ENCODE measurements around the gene EGFL7. TPM values are rescaled to one million over a fixed set of nuclear protein-coding genes. Genes with fewer than 3 reads are reported as not detected.

Gene EGFL7
- polyA plus RNA-seq, 1 experiment, result 3.9 TPM

DNA sequence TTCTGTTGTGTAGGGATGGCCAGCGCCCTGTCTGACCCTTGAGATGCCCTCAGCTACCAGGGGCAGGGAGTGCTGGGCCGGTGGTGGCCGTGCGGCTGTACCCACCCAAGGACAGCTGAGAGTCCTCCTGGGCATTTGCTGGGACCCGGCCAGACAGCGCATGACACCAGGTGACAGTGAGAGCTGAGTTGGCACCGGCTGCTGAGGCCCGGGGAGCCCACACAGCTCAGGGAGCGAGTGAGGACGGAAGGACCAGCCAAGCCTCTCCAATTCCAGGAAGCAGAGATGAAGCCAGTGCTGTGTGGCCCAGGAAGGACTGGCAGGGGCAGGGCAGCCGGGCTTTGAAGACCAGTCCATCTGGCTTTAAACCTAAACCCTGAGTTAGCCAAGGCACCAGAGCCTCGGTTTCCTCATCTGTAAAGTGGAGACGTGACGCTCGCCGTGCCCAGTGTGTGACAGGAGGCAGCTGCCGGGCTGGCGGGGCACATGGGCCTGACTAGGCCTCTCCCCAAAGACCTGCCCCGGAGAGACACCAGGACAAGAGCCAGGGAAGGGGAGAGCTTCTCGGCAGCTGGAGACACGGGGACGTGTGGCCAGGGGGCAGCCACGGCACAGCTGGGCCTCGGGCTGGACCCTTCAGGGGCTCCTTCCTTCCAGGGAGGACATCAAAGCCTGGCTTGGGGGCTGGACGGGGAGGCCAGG, 27.5 kb downstream of the EGFL7 start:
- Histone ChIP-seq H3K27ac (ENCODE audit: low read depth, low read length) (no peak overlapping the region), H3K9me3 (ENCODE audit: control insufficient read depth, insufficient read depth, low read length) (peaks cover 4% of the 10 kb centered on the region; the same call in 1 of the 2 replicates), H3K27me3 (ENCODE audit: control insufficient read depth, insufficient read depth, low read length) (peaks cover 3% of the 10 kb centered on the region), H3K4me3 (ENCODE audit: low read depth, low read length) (no peak overlapping the region)
- no peak for DNase-seq (ENCODE audit: low read depth, low spot score)
- CTCF ChIA-PET, result interaction anchor here (1.1 kb wide), 1 partner anchor 19 kb away, joined by 4 read pairs; no protein-coding TSS in a partner anchor
- POLR2A ChIA-PET, result no interaction called here
- TF ChIP-seq, protein P1, sequence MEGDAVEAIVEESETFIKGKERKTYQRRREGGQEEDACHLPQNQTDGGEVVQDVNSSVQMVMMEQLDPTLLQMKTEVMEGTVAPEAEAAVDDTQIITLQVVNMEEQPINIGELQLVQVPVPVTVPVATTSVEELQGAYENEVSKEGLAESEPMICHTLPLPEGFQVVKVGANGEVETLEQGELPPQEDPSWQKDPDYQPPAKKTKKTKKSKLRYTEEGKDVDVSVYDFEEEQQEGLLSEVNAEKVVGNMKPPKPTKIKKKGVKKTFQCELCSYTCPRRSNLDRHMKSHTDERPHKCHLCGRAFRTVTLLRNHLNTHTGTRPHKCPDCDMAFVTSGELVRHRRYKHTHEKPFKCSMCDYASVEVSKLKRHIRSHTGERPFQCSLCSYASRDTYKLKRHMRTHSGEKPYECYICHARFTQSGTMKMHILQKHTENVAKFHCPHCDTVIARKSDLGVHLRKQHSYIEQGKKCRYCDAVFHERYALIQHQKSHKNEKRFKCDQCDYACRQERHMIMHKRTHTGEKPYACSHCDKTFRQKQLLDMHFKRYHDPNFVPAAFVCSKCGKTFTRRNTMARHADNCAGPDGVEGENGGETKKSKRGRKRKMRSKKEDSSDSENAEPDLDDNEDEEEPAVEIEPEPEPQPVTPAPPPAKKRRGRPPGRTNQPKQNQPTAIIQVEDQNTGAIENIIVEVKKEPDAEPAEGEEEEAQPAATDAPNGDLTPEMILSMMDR (IDR thresholded peaks at IDR 0.05; ENCODE audit: low read depth, low read length), result no peak

DNA sequence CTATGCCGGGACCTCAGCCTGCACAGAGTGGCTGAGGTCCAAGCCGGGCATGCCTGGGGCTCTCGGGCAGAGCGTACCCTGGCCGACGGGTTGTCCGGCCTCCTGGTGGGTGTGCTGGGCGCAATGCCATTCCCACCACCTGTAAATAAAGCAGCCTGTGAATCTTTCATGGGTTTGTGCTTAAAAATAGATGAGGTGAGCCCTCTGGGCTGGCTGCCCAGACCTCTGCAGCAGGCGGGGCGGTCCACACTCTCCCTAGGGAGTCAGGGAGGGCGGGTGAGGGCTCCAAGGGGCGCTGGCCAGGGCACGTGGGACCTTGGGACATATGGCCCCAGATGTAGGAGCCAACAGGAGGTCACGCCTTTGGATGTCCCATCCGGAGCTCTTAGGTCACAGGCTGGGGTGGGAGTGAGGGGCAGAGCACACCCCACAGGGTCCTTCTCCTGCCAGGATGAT, 28.1 kb downstream of the EGFL7 start:
- no peak overlapping the region for H3K27ac ChIP-seq (ENCODE audit: low read depth, low read length)
- peaks cover 8% of the 10 kb centered on the region for H3K27me3 ChIP-seq (ENCODE audit: control insufficient read depth, insufficient read depth, low read length)
- peaks cover 4% of the 10 kb centered on the region; the same call in 1 of the 2 replicates for H3K9me3 ChIP-seq (ENCODE audit: control insufficient read depth, insufficient read depth, low read length)
- TF ChIP-seq, protein P1 (IDR thresholded peaks at IDR 0.05; ENCODE audit: low read depth, low read length), result no peak
- CTCF ChIA-PET, result no interaction called here
- DNase-seq (ENCODE audit: low read depth, low spot score), result no peak
- no peak overlapping the region for H3K4me3 ChIP-seq (ENCODE audit: low read depth, low read length)
- POLR2A ChIA-PET, result no interaction called here

DNA sequence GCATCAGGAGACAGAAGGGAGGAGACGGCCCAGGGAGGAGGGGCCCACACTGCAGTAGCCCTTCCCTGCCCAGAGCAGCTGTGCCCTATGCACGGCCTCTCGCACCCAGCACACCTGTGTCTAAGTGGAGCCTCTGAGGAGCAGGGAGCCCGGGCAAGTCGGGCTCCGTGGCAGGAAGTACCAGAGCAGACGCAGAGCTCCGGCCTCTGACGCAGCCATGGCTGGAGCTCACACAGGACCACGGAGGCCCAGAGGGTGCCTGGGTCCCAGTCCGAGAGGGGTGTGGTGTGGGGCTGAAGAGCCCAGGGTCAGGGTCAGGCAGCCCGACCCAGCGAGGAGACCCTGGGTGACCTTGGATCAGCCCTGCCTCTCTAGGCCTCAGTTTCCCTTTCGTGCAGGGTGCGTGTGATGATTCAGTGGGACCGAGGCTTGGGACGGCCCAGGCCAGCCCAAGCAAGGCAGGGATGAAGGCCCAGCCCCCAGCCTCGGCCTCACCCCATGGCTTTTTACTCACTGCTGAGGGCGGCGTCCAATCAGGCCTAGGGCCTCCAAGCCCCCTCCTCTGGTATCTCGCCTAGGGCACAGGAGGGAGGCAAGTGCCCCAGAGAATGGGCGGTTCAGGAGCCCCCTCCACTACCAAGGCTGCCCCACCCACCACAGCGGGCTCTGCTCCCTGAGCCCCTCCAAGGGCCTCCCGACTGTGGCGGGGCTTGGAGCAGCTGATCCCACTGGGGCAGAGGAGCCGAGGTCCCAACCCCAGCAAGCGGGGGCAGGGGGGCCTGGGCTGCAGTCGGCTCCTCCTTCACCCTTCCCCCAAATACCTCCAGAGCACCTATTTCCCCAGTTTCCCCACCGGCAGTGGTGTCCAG, 28.8 kb downstream of the EGFL7 start:
- TF ChIP-seq, protein P1 (IDR thresholded peaks at IDR 0.05; ENCODE audit: low read depth, low read length), result no peak
- no peak overlapping the region for H3K4me3 ChIP-seq (ENCODE audit: low read depth, low read length)
- peaks cover 11% of the 10 kb centered on the region for H3K27me3 ChIP-seq (ENCODE audit: control insufficient read depth, insufficient read depth, low read length)
- CTCF ChIA-PET, result no interaction called here
- no peak overlapping the region for H3K27ac ChIP-seq (ENCODE audit: low read depth, low read length)
- DNase-seq (ENCODE audit: low read depth, low spot score), result no peak
- POLR2A ChIA-PET, result no interaction called here
- peaks cover 4% of the 10 kb centered on the region; the same call in 1 of the 2 replicates for H3K9me3 ChIP-seq (ENCODE audit: control insufficient read depth, insufficient read depth, low read length)

DNA sequence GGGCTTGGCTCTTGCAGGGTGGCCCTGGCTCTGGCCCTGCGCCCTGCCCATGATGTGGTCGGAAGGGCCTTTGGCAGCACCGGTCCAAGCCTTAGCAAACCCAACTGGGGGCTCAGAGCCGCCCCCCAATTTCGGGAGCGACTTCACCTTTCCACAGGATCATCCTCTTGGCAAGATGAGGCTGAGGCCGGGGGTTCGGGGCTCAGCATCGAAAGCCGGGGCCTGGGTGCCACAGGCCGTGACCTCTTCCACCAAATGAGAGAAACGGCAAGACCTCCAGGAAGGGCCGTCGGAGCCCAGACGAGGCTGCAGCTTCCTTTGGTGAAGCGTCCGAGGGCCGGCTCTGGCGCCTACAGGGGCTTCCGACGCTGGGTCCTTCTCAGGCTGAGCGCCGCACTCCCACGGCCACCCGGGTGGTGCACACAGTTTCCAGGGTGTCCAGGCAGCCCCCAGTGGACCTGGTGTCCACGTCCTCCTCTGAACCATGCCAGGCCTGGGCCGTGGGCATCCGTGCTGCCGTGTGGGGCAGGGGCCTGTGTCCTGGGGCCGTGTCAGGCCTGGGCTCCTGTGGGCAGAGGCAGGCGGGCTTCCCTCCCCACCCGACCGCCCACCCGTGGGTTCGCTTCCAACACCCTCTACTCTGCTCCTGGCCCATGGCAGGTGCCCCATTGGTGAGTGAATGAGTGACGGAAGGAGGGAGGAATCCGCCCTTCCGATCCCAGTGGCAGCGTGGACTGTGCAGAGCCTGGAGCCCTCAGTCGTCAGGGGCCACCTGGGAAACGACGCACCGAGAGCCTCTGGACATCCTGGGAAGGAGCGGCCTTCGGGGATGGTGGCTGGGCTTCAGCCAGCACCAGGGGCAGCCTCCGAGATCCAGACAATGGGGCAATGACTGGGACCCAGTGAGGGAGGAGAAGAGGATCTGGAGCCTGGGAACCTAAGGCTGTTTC, 29.7 kb downstream of the EGFL7 start:
- DNase-seq (ENCODE audit: low read depth, low spot score), result no peak
- peaks cover 12% of the 10 kb centered on the region for H3K27me3 ChIP-seq (ENCODE audit: control insufficient read depth, insufficient read depth, low read length)
- peaks cover 4% of the 10 kb centered on the region; the same call in 1 of the 2 replicates for H3K9me3 ChIP-seq (ENCODE audit: control insufficient read depth, insufficient read depth, low read length)
- TF ChIP-seq, protein P1 (IDR thresholded peaks at IDR 0.05; ENCODE audit: low read depth, low read length), result no peak
- H3K4me3 ChIP-seq (ENCODE audit: low read depth, low read length), result no peak overlapping the region
- H3K27ac ChIP-seq (ENCODE audit: low read depth, low read length), result no peak overlapping the region
- ChIA-PET CTCF (no interaction called here), POLR2A (no interaction called here)
